ENCODE results near the gene OR4N2.

The OR4N2 gene

GRCh38 chr14:19873178-19873577, 69.6 kb downstream of the OR4N2 start:
- no peaks in the 10 kb centered on the region for H3K4me1 ChIP-seq (ENCODE audit: control insufficient read depth in 1 of 2, insufficient read depth in 1 of 2, low read depth in 1 of 2, low read length in 1 of 2)
- H3K27me3 ChIP-seq, result no peaks in the 10 kb centered on the region
- no peak for TF ChIP-seq CTCF (IDR thresholded peaks at IDR 0.05)
- H3K9me3 ChIP-seq, result no peaks in the 10 kb centered on the region
- no peaks in the 10 kb centered on the region for H3K36me3 ChIP-seq
- no peak overlapping the region for H3K27ac ChIP-seq
- H3K4me3 ChIP-seq (ENCODE audit: low read depth in 1 of 2, low read length in 1 of 2), result no peak overlapping the region

- H3K4me1 ChIP-seq (ENCODE audit: control insufficient read depth in 1 of 2, insufficient read depth in 1 of 2, low read depth in 1 of 2, low read length in 1 of 2), result no peaks in the 10 kb centered on the region
- no peak for TF ChIP-seq CTCF (IDR thresholded peaks at IDR 0.05)
- H3K27ac ChIP-seq, result no peak within 1 kb of the TSS
- no peaks in the 10 kb centered on the region for H3K9me3 ChIP-seq
- H3K36me3 ChIP-seq, result no peaks in the 10 kb centered on the region
- no peak within 1 kb of the TSS for H3K4me3 ChIP-seq (ENCODE audit: low read depth in 1 of 2, low read length in 1 of 2)
- no peaks in the 10 kb centered on the region for H3K27me3 ChIP-seq
These were observed 71.3 kb downstream of the OR4N2 start, which contains the start of gene OR4K2 for GRCh38 chr14:19874842-19875241. Gene OR4K2 (plus strand): TSS chr14:19875142. CDS start chr14:19876268, 1,126 bp downstream.

GRCh38 chr14:19878029-19878642, 74.6 kb downstream of the OR4N2 start:
- no peak overlapping the region for H3K4me3 ChIP-seq (ENCODE audit: low read depth in 1 of 2, low read length in 1 of 2)
- peak; percentile 70 for TF ChIP-seq CTCF (IDR thresholded peaks at IDR 0.05)
- no peaks in the 10 kb centered on the region for H3K27me3 ChIP-seq
- H3K9me3 ChIP-seq, result no peaks in the 10 kb centered on the region
- H3K27ac ChIP-seq, result no peak overlapping the region
- H3K36me3 ChIP-seq, result no peaks in the 10 kb centered on the region
- no peaks in the 10 kb centered on the region for H3K4me1 ChIP-seq (ENCODE audit: control insufficient read depth in 1 of 2, insufficient read depth in 1 of 2, low read depth in 1 of 2, low read length in 1 of 2)

All from neutrophil (primary cell).